Endothelial cell (in vitro differentiated cells): ENCODE data around the gene CTNNA2. TPM values are rescaled to one million over a fixed set of nuclear protein-coding genes. Genes with fewer than 3 reads are reported as not detected.

Experiments used
- DNase-seq: peaks from one replicate; pipeline ENCODE4 v3.0.0; 2021; ENCODE audit warnings: low spot score
- H3K27ac Mint-ChIP-seq: one replicate; pipeline ENCODE4 v1.8.0; 2021; ENCODE audit warnings: mixed read lengths, inconsistent platforms; ENCODE audit not compliant: unreplicated experiment
- H3K27me3 Mint-ChIP-seq: one replicate; pipeline ENCODE4 v1.8.0; 2021; ENCODE audit warnings: mild to moderate bottlenecking, moderate library complexity, mixed read lengths, inconsistent platforms; ENCODE audit not compliant: unreplicated experiment
- H3K36me3 Mint-ChIP-seq: one replicate; pipeline ENCODE4 v1.8.0; 2021; ENCODE audit warnings: mild to moderate bottlenecking, low read depth, mixed read lengths, inconsistent platforms; ENCODE audit not compliant: unreplicated experiment
- H3K4me1 Mint-ChIP-seq: one replicate; pipeline ENCODE4 v1.8.0; 2021; ENCODE audit warnings: mild to moderate bottlenecking, mixed read lengths, inconsistent platforms; ENCODE audit not compliant: unreplicated experiment
- H3K4me3 Mint-ChIP-seq: one replicate; pipeline ENCODE4 v1.8.0; 2021; ENCODE audit warnings: mild to moderate bottlenecking, mixed read lengths, inconsistent platforms; ENCODE audit not compliant: unreplicated experiment
- H3K9me3 Mint-ChIP-seq: one replicate; pipeline ENCODE4 v1.8.0; 2021; ENCODE audit warnings: mixed read lengths, inconsistent platforms; ENCODE audit not compliant: unreplicated experiment
- CTCF ChIP-seq: fragments of 200-600 bp; sonication (generic); IDR thresholded peaks from one replicate; pipeline ENCODE4 v1.5.0; 2021; ENCODE audit warnings: antibody characterized with exemption; ENCODE audit not compliant: unreplicated experiment
- total RNA-seq: library from RNA; stranded (reverse); fragmentation: NEBNext Ultra II Directional; extraction: Animal tissue kit (Norgen Biotek cat#: 25700); gene quantifications from one replicate; pipeline ENCODE4 v1.2.1, GENCODE V29; 2021; ENCODE audit not compliant: unreplicated experiment

CTNNA2 gene
- total RNA-seq, 1 donor from 2014 or later, result 4.7 TPM

GRCh38 chr2:80322958-80323357 is 810.1 kb downstream of the CTNNA2 start:
- H3K9me3 Mint-ChIP-seq, result no peaks in the 10 kb centered on the region
- DNase-seq, result no peak

DNA sequence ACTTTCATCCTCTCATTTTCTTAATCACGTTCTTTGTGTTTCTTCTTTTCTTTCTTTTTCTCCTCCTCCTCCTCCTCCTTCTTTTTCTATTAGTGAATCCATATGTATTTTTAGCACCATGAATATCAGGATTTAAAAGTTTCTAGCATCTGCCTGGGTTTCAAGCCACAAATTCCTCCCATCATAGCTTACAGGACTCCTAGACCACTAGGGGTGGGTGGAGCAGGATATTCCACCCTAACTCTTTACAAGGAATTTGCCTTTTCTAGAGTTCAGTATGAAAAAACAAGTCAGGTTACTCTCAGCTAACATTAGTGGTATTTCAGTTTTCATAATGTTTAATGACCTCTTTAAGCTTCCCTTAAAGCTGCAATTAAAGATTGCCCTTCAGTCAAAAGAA is 810.8 kb downstream of the CTNNA2 start:
- Mint-ChIP-seq H3K9me3 (no peaks in the 10 kb centered on the region), H3K27me3 (peaks cover 2% of the 10 kb centered on the region), H3K36me3 (no peaks in the 10 kb centered on the region), H3K4me3 (no peak overlapping the region), H3K27ac (no peak overlapping the region), H3K4me1 (peaks cover 2% of the 10 kb centered on the region)
- no peak for TF ChIP-seq CTCF
- DNase-seq, result no peak

More at GRCh38 chr2:80322958-80323357, 810.1 kb downstream of the CTNNA2 start:
- no peaks in the 10 kb centered on the region for H3K36me3 Mint-ChIP-seq
- H3K4me1 Mint-ChIP-seq, result peaks cover 2% of the 10 kb centered on the region
- H3K27me3 Mint-ChIP-seq, result peaks cover 2% of the 10 kb centered on the region
- TF ChIP-seq CTCF, result no peak
- H3K27ac Mint-ChIP-seq, result no peak overlapping the region
- no peak overlapping the region for H3K4me3 Mint-ChIP-seq

DNA sequence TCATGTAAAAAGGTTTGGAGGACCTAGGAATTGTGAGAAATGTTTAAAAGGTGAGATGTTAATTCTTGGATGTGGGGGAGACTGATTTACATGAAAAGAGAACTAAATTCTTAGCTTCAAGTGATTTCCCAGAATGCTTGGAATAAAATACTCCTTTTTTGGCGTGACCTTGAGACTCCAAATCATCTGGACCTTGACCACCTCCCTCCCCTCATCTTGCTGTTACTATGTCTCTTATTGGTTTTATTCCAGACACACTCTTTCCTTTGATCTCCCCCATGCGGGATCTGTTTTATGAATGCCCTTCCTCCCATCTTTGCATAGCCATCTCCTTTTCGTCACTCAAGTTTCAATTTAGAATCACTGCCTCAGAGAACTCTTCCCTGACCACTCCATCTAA is 811.7 kb downstream of the CTNNA2 start:
- Mint-ChIP-seq H3K4me3 (no peak overlapping the region), H3K36me3 (no peaks in the 10 kb centered on the region), H3K9me3 (no peaks in the 10 kb centered on the region), H3K4me1 (peaks cover 5% of the 10 kb centered on the region), H3K27me3 (peaks cover 2% of the 10 kb centered on the region), H3K27ac (no peak overlapping the region)
- no peak for TF ChIP-seq CTCF
- DNase-seq, result no peak

DNA sequence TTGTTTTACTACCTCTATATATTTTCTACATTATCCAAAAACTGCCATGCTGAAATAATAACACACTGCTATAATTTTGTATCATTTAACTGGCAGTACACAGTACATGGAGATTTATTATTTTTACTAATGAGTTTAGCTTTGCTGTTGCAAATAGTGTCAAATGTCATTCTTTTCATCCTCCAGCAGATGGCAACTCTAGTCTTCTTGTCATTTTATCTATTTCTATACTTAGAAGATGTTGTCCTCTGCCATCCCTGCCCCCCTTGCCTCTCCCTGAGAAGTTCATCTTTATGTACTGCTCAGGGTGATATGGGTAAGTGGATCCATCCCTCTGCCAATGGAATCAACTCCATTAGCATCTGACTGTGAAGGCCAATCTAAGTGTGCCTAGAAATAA is 813.4 kb downstream of the CTNNA2 start:
- Mint-ChIP-seq H3K27ac (no peak overlapping the region), H3K4me3 (no peak overlapping the region), H3K36me3 (no peaks in the 10 kb centered on the region), H3K4me1 (peaks cover 5% of the 10 kb centered on the region), H3K9me3 (no peaks in the 10 kb centered on the region), H3K27me3 (peaks cover 2% of the 10 kb centered on the region)
- TF ChIP-seq CTCF, result peak; percentile 59
- DNase-seq, result no peak

DNA sequence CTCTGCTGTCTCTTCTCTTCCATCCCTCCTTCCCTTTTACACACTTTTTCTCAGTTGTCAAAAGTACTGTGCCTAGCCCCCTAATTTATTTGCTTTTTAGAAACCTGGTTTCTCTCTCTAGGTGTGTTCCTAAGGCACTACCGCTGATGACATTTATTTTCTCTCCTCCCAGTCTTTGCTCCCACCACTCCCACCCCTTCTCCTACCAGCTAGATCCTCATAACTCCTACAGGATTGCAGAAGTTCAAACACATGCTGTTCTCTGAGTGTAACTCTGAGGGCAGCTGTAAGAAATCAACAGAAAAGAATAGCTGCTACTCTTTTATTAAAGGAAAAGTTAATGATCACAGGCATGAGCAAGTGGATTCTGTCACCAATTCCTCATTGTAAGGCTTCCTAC is 814.0 kb downstream of the CTNNA2 start:
- H3K4me3 Mint-ChIP-seq, result no peak overlapping the region
- no peak overlapping the region for H3K27ac Mint-ChIP-seq
- H3K9me3 Mint-ChIP-seq, result no peaks in the 10 kb centered on the region
- H3K4me1 Mint-ChIP-seq, result peaks cover 5% of the 10 kb centered on the region
- no peak for TF ChIP-seq CTCF
- H3K36me3 Mint-ChIP-seq, result no peaks in the 10 kb centered on the region
- peaks cover 2% of the 10 kb centered on the region for H3K27me3 Mint-ChIP-seq
- DNase-seq, result no peak
